Type B pancreatic cell (in vitro differentiated cells): ENCODE data around the gene KRTAP27-1. TPM values are rescaled to one million over a fixed set of nuclear protein-coding genes. Genes with fewer than 3 reads are reported as not detected.

ENCODE experiments used
- DNase-seq: peaks from one replicate; pipeline ENCODE4 v3.0.0; 2021; ENCODE audit warnings: mixed read lengths; ENCODE audit not compliant: unreplicated experiment; ENCODE audit errors: extremely low spot score
- H3K27ac Mint-ChIP-seq: 2 replicates; pipeline ENCODE4 v1.8.0; 2021; ENCODE audit warnings: mild to moderate bottlenecking, mixed read lengths
- H3K27me3 Mint-ChIP-seq: 2 replicates; pipeline ENCODE4 v1.8.0; 2021; ENCODE audit warnings: mixed read lengths
- H3K36me3 Mint-ChIP-seq: 2 replicates; pipeline ENCODE4 v1.8.0; 2021; ENCODE audit warnings: mixed read lengths
- H3K4me1 Mint-ChIP-seq: one replicate; pipeline ENCODE4 v1.8.0; 2021; ENCODE audit warnings: mixed read lengths; ENCODE audit not compliant: unreplicated experiment
- H3K4me3 Mint-ChIP-seq: 2 replicates; pipeline ENCODE4 v1.8.0; 2021; ENCODE audit warnings: mild to moderate bottlenecking, mixed read lengths
- H3K9me3 Mint-ChIP-seq: 2 replicates; pipeline ENCODE4 v1.8.0; 2021; ENCODE audit warnings: mixed read lengths
- CTCF ChIP-seq: fragments of 200-600 bp; sonication (generic); conservative IDR thresholded peaks from 2 replicates; pipeline ENCODE4 v1.5.0; 2021; ENCODE audit warnings: antibody characterized with exemption, mild to moderate bottlenecking
- total RNA-seq: library from RNA; stranded (reverse); gene quantifications from 2 replicates; pipeline ENCODE4 v1.2.1, GENCODE V29; 2021; ENCODE audit warnings: low replicate concordance

The KRTAP27-1 gene
- total RNA-seq, 1 donor from 2014 or later: not detected

- no peaks in the 10 kb centered on the region for H3K36me3 Mint-ChIP-seq
- no peak for DNase-seq
- H3K4me1 Mint-ChIP-seq: peaks cover 4% of the 10 kb centered on the region
- no peak overlapping the region for H3K4me3 Mint-ChIP-seq
- no peaks in the 10 kb centered on the region for H3K27me3 Mint-ChIP-seq
- no peaks in the 10 kb centered on the region for H3K9me3 Mint-ChIP-seq
- TF ChIP-seq CTCF: no peak
- no peak overlapping the region for H3K27ac Mint-ChIP-seq
Measured at GRCh38 chr21:30338717-30339116, 1.2 kb upstream of the KRTAP27-1 start.

GRCh38 chr21:30337772-30338171 lies 278 bp upstream of the KRTAP27-1 start:
- no peaks in the 10 kb centered on the region for H3K27me3 Mint-ChIP-seq
- no peaks in the 10 kb centered on the region for H3K36me3 Mint-ChIP-seq
- DNase-seq: no peak
- H3K4me3 Mint-ChIP-seq: no peak overlapping the region
- H3K4me1 Mint-ChIP-seq: peaks cover 4% of the 10 kb centered on the region
- H3K9me3 Mint-ChIP-seq: no peaks in the 10 kb centered on the region
- no peak overlapping the region for H3K27ac Mint-ChIP-seq
- TF ChIP-seq CTCF: no peak

- Mint-ChIP-seq H3K9me3 (no peaks in the 10 kb centered on the region), H3K27ac (no peak overlapping the region), H3K27me3 (no peaks in the 10 kb centered on the region), H3K36me3 (no peaks in the 10 kb centered on the region), H3K4me1 (peaks cover 4% of the 10 kb centered on the region), H3K4me3 (no peak overlapping the region)
- DNase-seq: no peak
- no peak for TF ChIP-seq CTCF
Measured at GRCh38 chr21:30336596-30336995, 898 bp downstream of the KRTAP27-1 start.

- H3K27ac Mint-ChIP-seq: no peak overlapping the region
- no peaks in the 10 kb centered on the region for H3K36me3 Mint-ChIP-seq
- TF ChIP-seq CTCF: no peak
- H3K4me3 Mint-ChIP-seq: no peak overlapping the region
- no peaks in the 10 kb centered on the region for H3K27me3 Mint-ChIP-seq
- no peaks in the 10 kb centered on the region for H3K4me1 Mint-ChIP-seq
- DNase-seq: no peak
- H3K9me3 Mint-ChIP-seq: no peaks in the 10 kb centered on the region
Measured at GRCh38 chr21:30333736-30334135, 3.8 kb downstream of the KRTAP27-1 start.

- TF ChIP-seq CTCF: no peak
- no peaks in the 10 kb centered on the region for H3K27me3 Mint-ChIP-seq
- H3K27ac Mint-ChIP-seq: no peak overlapping the region
Measured at GRCh38 chr21:30332681-30333080, 4.8 kb downstream of the KRTAP27-1 start.

GRCh38 chr21:30329203-30329875 lies 8.2 kb downstream of the KRTAP27-1 start:
- Mint-ChIP-seq H3K27me3 (no peaks in the 10 kb centered on the region), H3K27ac (no peak overlapping the region)

More at GRCh38 chr21:30332681-30333080, 4.8 kb downstream of the KRTAP27-1 start:
- Mint-ChIP-seq H3K4me3 (no peak overlapping the region), H3K36me3 (no peaks in the 10 kb centered on the region), H3K9me3 (no peaks in the 10 kb centered on the region), H3K4me1 (no peaks in the 10 kb centered on the region)
- no peak for DNase-seq

More at GRCh38 chr21:30329203-30329875, 8.2 kb downstream of the KRTAP27-1 start:
- no peak for TF ChIP-seq CTCF
- Mint-ChIP-seq H3K9me3 (no peaks in the 10 kb centered on the region), H3K4me1 (no peaks in the 10 kb centered on the region), H3K36me3 (no peaks in the 10 kb centered on the region), H3K4me3 (no peak overlapping the region)
- no peak for DNase-seq
